Testis (tissue), 3 donors: Measurements from ENCODE around the gene GRN. TPM values are rescaled to one million over a fixed set of nuclear protein-coding genes. Genes with fewer than 3 reads are reported as not detected.
A peak's percentile ranks its signal among the peaks of the same experiment; 100 is the strongest.

Source experiments
- DNase-seq: peaks from one replicate; pipeline ENCODE4 v3.0.0-alpha.2; 2019
- H3K27ac ChIP-seq, 2 donors: fragments of 200-600 bp; sonication (generic); one replicate each; pipeline ENCODE4 v1.5.1; 2019
- H3K27me3 ChIP-seq: fragments of 200-600 bp; sonication (generic); one replicate; pipeline ENCODE4 v1.5.1; 2019
- H3K36me3 ChIP-seq: fragments of 200-600 bp; sonication (generic); one replicate; pipeline ENCODE4 v1.5.1; 2017; ENCODE audit warnings: low read depth; ENCODE audit errors: missing control alignments
- H3K4me1 ChIP-seq: fragments of 200-600 bp; sonication (generic); one replicate; pipeline ENCODE4 v1.5.1; 2019
- H3K4me3 ChIP-seq, 2 donors: fragments of 200-600 bp; sonication (generic); one replicate each; pipeline ENCODE4 v1.5.1; 2017 to 2019
- H3K9me3 ChIP-seq: fragments of 200-600 bp; sonication (generic); one replicate; pipeline ENCODE4 v1.5.1; 2017
- CTCF ChIP-seq, 3 experiments: fragments of 450-650 bp in 2 of 3; fragments of 200-600 bp in 1 of 3; sonication (generic) in 1 of 3; IDR thresholded peaks; one replicate each; pipeline ENCODE4 v1.5.1; 2016 to 2019; ENCODE audit warnings: antibody characterized with exemption in 3 of 3, mild to moderate bottlenecking in 2 of 3, moderate library complexity in 1 of 3
- POLR2A ChIP-seq: fragments of 450-650 bp; IDR thresholded peaks from one replicate; pipeline ENCODE4 v1.6.1; 2017; ENCODE audit warnings: antibody characterized with exemption, mild to moderate bottlenecking, moderate library complexity
- WGBS, 2 donors: methylation state at CpG; one replicate each; pipeline ENCODE4 v1.1.5; 2018; 5-methylcytosine and 5-hydroxymethylcytosine counted together
- intact Hi-C: fragments of 100-400 bp; cut with DNase I; formaldehyde crosslinking; loops from one replicate; pipeline ENCODE4 v1.15.1; 2023; ENCODE audit warnings: low total_unique reads
- polyA plus RNA-seq: library from polyadenylated mRNA; stranded (reverse); fragments of 350-450 nt; fragmentation: Illumina TruSeq; extraction: RNeasy Lipid Tissue Mini Kit (QIAGEN cat#74804); gene quantifications from one replicate; pipeline ENCODE4 v1.2.3, GENCODE V29; 2014; ENCODE audit warnings: low read depth, low replicate concordance; ENCODE audit not compliant: insufficient read depth
- small RNA-seq, 2 donors: library from RNA; depleted of rRNA; stranded (forward); fragments of <200 nt; gene quantifications; one replicate each; pipeline ENCODE3, GENCODE V24; 2016
- total RNA-seq, 2 donors: library from RNA; depleted of rRNA; stranded (reverse); fragments of >200 nt; gene quantifications; one replicate each; pipeline ENCODE4 v1.2.3, GENCODE V29; 2016

Gene GRN
- total and polyA plus RNA-seq, 3 donors from 2014 or later: 161 to 489 (median 263) TPM

- Histone ChIP-seq H3K27me3 (no peaks in the 10 kb centered on the region), H3K4me1 (no peaks in the 10 kb centered on the region), H3K36me3 (no peaks in the 10 kb centered on the region), H3K4me3 (no peak overlapping the region), H3K9me3 (no peaks in the 10 kb centered on the region), H3K27ac (no peak overlapping the region)
- DNase-seq: no peak
- TF ChIP-seq CTCF (IDR thresholded peaks at IDR 0.05) (no peak), POLR2A (no peak)
- intact Hi-C loops: no loop called here
- 92% methylated on average over 31 to 41 of the region's 41 CpGs for WGBS, 2 donors
These were observed 53.9 kb downstream of the GRN start for GRCh38 chr17:44398692-44399691.

GRCh38 chr17:44400226-44400847 lies 55.2 kb downstream of the GRN start:
- Histone ChIP-seq H3K27ac (no peak overlapping the region), H3K9me3 (no peaks in the 10 kb centered on the region), H3K36me3 (no peaks in the 10 kb centered on the region), H3K4me3 (no peak overlapping the region), H3K27me3 (no peaks in the 10 kb centered on the region), H3K4me1 (no peaks in the 10 kb centered on the region)
- DNase-seq: peak; percentile 27
- 79 to 94% methylated on average over 3 of the region's 3 CpGs for WGBS, 2 donors
- no peak for TF ChIP-seq POLR2A
- TF ChIP-seq CTCF (IDR thresholded peaks at IDR 0.05): peak; percentile 41 to 56 (median 42)
- intact Hi-C loops: no loop called here

Small RNA genes within 50 kb of the gene (small RNA-seq; reads per million reads assigned to genes)
- 0 reads per million in 2 donors for gene RF00012
- 0 reads per million in 2 donors for gene RNU6-453P

Other genes starting within 250 kb of the GRN start
- 100 to 1,000 TPM in 1 of 2 donors, 10 to 100 TPM in 1; 94.1 to 141 TPM for gene HDAC5, start 221.7 kb upstream of the GRN start, total RNA-seq
- gene HDAC5, start 221.7 kb upstream of the GRN start, polyA plus RNA-seq: 43.3 TPM
- 10 to 100 TPM; 20.0 to 20.2 TPM for gene HROB, start 203.4 kb upstream of the GRN start, total RNA-seq
- 22.7 TPM for gene HROB, start 203.4 kb upstream of the GRN start, polyA plus RNA-seq
- 1 to 10 TPM; 2.5 to 5.7 TPM for gene ASB16, start 174.6 kb upstream of the GRN start, total RNA-seq
- 0.86 TPM for gene ASB16, start 174.6 kb upstream of the GRN start, polyA plus RNA-seq
- gene TMUB2, start 158.3 kb upstream of the GRN start, total RNA-seq: 10 to 100 TPM; 60.0 to 63.1 TPM
- gene TMUB2, start 158.3 kb upstream of the GRN start, polyA plus RNA-seq: 76.7 TPM
- 100 to 1,000 TPM; 100 to 101 TPM for gene ATXN7L3, start 145.4 kb upstream of the GRN start, total RNA-seq
- 76.5 TPM for gene ATXN7L3, start 145.4 kb upstream of the GRN start, polyA plus RNA-seq
- gene UBTF, start 125.6 kb upstream of the GRN start, total RNA-seq: 10 to 100 TPM; 69.6 to 78.7 TPM
- gene UBTF, start 125.6 kb upstream of the GRN start, polyA plus RNA-seq: 54.2 TPM
- under 1 TPM; 0.37 to 0.71 TPM for gene SLC4A1, start 77.2 kb upstream of the GRN start, total RNA-seq
- 0.12 TPM for gene SLC4A1, start 77.2 kb upstream of the GRN start, polyA plus RNA-seq
- gene RUNDC3A, start 36.7 kb upstream of the GRN start, total RNA-seq: 10 to 100 TPM; 14.6 to 53.1 TPM
- gene RUNDC3A, start 36.7 kb upstream of the GRN start, polyA plus RNA-seq: 17.5 TPM
- 100 to 1,000 TPM; 131 to 176 TPM for gene SLC25A39, start 20.5 kb upstream of the GRN start, total RNA-seq
- 141 TPM for gene SLC25A39, start 20.5 kb upstream of the GRN start, polyA plus RNA-seq
- 1 to 10 TPM; 2.0 to 3.6 TPM for gene FAM171A2, start 18.6 kb downstream of the GRN start, total RNA-seq
- gene FAM171A2, start 18.6 kb downstream of the GRN start, polyA plus RNA-seq: 1.3 TPM
- 1 to 10 TPM; 5.1 to 6.7 TPM for gene ITGA2B, start 44.3 kb downstream of the GRN start, total RNA-seq
- 6.0 TPM for gene ITGA2B, start 44.3 kb downstream of the GRN start, polyA plus RNA-seq
- 10 to 100 TPM; 69.2 to 70.0 TPM for gene GPATCH8, start 158.1 kb downstream of the GRN start, total RNA-seq
- gene GPATCH8, start 158.1 kb downstream of the GRN start, polyA plus RNA-seq: 32.8 TPM
- gene FZD2, start 212.2 kb downstream of the GRN start, total RNA-seq: 1 to 10 TPM; 4.2 to 9.1 TPM
- 6.1 TPM for gene FZD2, start 212.2 kb downstream of the GRN start, polyA plus RNA-seq